SKM-1 (cell line): ENCODE data around the gene RHOF.

ENCODE experiments used
- DNase-seq: peaks from one replicate; lab custom pipeline; 2025; ENCODE audit not compliant: unreplicated experiment; lab: John Stamatoyannopoulos, UW

The RHOF gene

DNA sequence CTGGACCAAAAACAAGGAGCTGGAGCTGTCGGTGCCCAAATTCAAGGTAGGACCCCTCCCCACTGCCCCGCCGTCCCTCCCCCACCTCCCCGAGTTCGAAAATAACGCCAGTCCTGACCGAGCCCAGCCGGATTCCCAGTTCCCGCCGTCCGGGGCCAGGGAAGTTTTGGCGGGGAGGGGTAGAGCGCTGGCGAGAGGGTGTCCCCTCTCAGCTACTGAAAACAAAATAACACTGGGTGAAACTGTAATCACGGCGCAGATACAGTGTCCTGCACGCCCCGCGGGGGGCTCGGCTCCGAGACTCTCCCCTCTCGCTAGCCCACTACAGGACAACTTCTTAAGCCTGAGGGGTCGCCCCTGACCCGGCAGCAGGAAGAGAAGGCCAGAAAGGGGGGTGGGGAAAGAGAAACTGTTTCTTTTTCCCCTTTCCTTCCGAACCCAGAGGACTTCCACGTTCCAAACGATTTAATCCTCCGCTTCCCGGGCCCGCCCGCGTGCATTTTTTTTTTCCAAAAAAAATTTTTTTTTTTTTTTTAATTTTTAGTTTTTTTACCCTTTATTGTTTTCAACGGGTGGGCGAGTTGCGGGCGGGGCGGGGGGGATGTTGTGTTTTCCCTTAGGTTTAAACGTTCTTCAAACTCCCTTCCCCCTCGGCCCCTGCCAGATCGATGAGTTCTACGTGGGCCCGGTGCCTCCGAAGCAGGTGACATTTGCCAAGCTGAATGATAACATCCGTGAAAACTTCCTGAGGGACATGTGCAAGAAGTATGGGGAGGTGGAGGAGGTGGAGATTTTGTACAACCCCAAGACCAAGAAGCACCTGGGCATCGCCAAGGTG, 11.9 kb upstream of the RHOF start:
- no peak for DNase-seq

DNA sequence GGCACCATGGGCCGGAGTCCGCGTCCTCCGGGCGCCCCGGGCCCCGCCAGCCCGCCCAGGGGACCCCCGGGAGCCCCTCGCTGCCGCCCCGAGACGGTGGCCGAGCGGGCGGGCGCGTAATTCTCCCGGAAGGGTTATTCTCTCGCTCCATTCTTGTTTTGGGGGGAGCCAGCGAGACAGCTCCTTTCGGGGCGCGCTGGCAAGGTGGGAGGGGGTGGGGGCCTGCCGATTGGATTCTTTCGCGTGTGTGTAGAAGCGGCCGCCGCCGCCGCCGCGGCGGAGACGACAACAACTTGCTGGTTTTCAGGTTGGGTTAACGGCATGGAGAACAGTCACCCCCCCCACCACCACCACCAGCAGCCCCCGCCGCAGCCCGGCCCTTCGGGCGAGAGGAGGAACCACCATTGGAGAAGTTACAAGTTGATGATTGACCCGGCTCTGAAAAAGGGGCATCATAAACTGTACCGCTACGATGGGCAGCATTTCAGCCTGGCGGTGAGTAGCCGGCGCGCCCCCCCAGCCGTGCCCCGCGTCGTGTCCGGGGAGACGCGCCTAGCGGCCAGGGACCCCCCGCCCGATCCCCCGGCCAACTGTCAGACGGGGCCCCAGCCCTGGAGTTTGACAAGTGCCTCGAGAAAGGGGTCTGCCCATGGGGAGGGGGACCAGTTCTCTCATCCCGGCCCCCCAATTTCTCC, 11.1 kb upstream of the RHOF start:
- no peak for DNase-seq

DNA sequence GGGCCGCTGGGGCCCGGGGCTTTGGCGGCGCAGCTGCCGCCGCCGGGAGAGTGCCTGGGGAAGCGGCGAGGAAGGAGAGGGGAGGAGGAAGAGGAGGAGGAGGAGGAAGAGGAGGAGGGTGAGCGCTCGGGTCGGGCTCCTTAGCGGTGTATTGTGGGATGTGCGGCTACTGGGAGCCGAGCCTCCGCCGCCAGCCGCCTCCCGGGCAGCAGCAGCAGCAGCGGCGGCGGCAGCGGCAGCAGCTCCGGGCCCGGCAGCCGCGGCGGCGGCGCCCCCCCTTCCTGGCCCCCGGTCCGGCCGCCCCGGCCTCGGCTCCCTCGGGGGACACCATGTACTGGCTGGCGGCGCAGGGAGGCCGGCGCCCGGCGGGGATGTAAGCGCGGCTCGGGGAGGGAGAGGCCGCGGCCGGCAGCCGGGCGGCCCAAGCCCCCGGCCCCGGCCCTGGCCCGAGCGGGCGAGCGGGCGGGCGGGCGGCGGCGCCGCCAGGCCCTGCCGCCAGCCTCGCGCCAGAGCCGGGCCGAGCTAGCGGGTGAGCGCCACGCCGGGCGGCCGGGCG, 10.5 kb upstream of the RHOF start, which contains the start of gene SETD1B:
TSS of gene SETD1B (plus strand) at position 149 of the 556 bp plus-strand sequence. CDS start 729 bp downstream, outside the sequence.
- DNase-seq, result peak; percentile 53

DNA sequence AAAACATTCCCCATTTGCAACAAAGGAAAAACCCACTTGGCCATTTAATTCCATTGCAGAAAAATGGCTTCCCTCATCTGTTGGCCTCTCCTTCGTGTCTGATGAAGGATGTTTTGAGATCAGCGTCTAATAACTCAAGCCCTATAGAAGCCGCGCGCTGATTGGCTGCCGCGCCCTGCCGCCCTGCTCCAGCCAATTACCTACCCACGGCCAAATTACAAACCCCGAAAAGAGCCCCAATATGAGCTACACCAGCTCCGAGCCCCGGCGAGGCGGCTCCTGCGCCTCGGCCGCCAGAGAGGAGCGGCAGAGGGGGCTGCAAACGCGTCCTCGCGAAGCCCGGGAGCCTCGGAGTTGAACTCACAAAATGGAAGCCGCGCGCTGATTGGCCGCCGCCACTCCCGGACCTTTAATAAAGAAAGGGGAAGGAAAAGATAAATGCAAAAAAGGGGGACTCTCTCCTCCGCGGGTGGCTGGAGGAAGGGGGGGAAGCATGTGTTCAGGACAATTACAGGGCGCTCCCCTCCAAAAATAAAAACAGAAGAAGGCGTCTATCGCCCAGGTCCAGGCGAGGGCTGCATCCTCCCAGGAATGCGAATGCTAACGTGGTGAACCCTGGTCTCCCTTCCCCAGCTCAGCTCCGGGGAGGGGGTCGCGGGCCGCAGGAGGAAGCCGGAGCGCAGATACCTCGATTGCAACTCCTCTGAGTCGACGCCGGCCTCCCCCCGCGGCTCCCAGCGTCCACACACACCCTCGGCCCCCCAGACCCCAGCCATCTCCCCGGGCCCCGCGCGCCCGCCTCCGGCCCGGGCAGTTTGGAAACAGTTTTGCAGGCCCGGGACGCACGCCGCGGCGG, 9.6 kb upstream of the RHOF start:
- DNase-seq, result peak; percentile 51

DNA sequence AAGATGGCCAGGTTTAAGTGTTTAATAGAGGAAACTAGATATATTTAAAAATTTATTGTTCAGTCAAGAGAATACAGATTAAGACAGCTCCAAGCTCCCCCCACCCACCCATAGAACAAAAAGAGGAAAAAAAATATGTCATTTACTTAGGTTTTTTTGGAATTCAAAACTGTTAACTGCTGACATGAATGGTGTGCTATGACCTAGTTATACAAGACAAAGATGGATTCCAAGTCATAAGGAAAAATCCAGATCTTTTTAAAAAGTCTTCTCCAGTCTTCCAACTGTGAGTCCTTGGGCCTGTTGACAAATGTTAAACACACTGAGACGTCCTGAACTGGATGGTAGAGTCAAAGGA, 9.0 kb upstream of the RHOF start:
- no peak for DNase-seq

DNA sequence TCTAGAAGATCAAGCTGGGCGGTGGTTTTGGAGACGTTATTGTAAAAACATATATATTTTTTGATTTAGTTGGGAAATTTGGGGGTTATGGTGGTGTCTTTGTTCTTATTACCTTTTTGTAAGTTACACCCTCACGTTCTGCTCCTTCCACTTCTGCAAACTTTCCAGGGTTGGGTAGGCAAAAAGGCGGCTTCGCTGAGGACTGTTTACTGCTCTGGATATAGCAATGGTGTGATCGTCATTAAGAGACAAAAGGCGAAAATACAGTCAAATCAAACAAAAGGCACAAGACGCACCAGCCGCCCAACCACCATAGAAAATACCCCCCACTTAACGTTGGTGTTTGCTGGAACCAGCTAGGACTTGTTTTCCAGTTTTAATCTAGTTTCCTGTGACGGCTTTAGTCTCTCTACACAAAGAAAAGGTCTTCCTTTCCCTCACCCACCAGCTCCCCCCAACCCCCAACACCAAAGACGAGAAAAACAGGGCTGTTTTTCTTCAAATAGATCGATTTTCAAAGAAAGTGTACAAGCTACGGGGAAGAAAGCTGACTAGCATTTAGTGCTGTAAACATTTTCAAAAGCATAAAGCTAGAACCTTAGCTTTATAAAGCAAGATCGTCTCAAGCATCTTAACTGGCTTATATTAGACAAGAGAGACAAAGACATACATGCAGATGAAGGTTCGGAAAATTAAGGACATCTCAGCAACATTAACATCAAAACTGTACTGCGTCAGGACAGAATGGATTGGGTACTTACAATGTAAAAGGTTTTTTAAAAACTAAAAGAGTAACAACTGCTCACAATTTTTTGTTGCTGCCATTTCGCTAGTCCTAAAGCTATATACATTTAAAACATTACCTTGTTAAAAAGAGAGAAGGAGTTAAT, 8.4 kb upstream of the RHOF start:
- no peak for DNase-seq

DNA sequence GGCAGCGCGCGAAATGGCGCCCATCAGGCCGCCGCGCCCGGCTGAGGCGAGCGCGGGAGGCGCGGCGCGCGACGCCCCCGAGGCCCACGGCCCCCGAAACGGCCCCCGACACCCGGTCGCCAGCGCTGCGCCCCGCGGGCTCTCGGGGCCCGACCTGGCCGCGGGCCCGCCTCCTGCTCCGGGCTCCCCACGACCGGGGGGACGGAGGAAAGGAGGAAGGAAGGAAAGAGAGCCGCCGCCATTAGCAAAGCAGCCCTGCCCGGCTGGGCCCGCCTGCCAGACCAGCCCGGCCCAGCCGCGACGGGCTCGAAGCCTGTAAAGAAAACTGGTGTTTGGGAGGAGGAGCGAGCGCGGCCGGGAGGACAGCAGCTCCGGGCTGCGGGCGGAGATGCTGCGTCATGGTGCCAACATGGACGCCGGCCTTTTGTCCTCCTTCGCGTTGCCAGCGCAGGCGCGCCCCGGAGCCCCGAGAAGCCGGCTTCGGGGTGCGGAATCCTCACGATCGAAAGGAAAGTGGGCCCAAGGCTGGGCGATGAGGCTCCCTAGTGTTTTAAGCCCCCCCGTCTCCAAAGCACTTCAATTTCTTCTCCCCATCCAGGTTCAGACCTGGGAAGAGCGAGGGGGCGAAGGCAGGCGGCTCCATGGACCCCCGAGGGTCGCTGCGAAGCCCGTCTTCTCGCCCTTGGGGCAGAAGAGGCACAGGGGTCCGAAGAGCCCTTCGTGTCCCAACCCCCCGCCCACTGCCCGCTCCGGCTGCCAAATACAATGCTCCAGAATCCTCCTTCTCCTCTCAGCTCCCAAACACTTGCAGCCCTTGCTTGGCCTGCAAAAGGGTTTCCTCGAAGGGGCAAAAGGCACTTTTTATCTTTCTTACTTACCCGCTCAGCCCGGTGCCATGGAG, 7.5 kb upstream of the RHOF start:
- DNase-seq, result no peak

DNA sequence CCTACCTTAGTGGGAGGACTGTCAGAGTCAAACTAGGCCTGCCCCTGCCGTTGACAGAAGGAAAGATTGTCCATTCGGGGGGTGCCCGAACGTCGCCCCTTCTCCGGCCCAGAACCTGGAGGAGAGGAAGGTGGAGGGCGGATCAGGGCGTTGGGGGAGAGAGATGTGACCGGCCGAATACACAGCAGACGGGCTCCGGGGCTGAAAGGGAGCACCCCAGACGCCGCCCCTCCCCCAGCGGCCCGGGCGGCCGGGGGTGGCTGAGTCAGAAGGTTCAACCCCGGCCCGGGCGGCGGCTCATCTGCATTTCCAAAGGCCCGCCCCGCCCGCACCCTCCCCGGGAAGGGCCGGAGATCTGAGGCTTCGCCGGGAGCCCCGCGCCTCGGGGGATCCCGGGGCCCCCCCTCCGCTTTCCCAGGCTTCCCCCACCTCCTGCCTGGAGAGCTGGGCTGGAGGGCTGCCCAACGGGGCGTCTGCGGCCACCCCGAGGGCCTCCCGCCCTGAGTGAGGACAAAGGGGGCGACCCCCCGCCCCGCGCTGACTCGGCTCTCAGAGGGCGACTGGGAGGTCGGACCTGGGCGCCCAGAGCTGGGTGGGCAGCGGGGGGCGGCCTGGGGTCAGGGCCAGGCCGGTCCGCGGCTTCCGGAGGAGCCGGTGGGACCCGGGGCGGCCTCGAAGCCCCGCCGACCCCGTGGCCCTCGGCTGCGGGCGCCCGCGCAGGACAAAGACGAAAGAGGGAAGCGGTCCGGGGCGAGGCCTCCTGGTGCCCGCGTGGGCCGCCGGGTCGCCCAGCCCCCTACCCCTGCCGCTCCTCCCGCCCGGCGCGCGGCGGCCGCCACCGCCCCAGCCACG, 6.6 kb upstream of the RHOF start:
- DNase-seq, result no peak

DNA sequence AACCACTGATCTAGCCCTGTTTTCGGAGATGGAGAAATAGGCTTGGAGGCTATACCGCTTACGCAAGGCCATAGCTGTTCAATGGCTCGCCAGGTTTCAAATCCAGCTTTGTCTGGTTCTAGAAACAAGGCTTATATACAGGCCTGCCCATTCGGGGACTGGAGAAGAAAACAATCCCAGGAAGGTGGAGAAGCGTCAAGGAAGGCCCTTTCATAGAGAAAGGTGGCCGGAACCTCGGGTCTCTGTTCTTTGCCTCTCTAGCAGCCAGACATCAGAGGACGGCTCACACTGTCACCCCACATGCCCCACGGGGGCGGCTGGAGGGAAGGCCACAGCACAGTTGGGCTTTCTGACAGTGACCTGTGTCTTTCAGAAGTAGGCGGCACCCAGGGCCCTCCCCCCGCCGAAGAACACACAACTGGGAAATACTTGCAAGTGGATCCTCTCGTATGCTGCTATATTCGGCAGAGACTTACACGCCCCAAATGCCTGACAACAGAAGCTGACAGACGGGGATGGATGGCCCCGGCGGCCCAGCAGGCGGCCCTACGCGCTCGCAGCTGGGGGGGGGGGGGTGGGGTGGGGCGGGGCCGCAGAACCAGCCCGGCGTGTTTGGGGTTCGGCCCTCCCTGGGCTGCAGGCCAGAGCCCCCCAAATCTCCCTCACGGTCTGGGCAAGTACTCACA, 5.8 kb upstream of the RHOF start:
- no peak for DNase-seq

DNA sequence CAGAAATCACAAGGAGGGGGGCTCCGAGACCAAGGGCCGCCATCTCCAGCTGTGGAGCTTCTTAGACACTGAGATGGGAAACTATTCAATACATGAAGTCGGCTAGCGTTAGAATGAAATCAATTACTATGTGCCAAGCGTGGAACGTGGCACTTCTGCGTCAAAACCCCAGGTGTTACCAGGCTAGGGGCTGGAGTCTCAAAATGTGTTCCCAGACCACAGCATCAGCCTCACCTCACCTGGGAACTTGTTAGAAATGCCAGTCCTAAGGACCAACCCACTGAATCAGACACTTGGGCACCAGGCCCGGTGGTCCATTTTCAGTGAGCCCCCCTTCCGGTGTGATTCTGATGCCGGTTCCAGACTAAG, 5.3 kb upstream of the RHOF start:
- no peak for DNase-seq

DNA sequence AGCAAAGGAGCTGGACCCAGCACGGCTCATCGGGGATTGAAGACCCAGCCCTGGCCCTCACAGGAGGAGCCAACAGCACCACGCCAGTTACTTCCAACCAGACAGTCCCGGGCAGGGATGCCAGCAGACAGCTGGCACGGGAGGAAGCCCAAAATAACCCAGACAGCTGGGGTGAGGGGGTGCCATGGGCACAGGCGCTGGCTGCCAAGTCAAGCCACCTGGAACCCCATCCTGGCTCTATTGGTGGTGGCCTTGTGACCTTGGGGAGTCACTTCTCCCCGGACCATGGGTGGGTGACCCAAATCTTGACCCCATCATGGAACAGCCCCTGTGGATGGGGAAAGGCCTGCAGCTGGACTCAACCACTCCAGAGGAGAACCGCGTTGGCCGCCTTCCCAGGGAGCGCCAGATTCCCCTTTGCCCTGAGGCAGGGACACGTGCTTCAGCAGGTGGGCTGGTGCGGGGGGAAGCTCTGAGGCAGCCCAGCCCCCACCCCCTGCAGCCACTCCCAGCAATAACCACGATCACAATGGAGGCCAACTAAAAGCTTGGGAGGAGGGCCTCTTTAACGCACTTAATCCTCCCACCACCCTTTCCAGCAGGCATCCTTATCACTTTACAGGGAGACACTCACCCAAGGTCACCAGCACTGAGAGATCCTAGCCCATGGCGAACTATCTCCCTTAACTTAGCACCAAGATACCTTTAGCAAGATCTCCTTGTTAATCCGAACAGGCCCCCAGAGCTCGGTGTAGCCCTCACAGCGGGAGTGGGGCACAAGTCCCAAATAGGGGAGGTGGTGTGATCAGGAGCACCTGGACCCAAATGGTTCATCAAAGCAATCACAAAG, 4.7 kb upstream of the RHOF start:
- no peak for DNase-seq

DNA sequence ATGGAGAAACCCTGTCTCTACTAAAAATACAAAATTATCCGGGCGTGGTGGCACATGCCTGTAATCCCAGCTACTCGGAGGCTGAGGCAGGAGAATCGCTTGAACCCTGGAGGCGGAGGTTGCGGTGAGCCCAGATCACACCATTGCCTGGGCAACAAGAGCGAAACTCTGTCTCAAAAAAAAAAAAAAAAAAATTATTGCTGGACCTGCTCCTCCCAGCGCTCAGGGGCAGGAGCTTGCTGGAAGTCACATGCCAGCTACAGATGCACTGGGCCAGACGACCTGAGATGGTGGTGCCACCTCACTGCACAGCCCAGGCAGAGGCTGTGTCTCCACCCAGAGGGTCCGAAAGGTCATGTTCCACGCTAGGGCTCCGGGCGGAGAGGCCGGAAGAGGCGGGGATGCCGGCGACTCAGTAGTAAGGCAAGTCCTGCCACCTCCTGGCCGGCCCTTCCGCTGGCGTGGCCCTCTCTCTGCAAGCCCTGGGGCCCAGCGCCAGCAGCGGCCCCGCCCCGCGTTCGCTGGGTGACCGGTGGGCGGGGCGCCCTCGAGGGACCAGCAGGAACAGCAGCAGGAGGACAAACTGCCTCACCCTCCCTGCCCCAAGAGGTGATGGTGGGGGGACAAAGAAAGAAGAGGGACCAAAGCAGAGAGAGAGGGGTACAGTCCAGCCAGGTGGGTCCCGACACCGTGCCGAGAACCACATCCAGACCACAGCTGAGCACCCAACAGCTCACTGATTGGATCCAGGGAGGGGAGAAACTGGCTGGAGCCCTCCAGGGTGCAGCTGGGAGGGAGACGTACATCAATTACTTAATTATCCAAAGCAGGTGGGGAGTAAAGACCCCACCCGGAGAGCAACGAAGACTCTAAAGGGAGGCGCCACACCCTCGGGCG, 3.6 kb upstream of the RHOF start:
- DNase-seq, result no peak

DNA sequence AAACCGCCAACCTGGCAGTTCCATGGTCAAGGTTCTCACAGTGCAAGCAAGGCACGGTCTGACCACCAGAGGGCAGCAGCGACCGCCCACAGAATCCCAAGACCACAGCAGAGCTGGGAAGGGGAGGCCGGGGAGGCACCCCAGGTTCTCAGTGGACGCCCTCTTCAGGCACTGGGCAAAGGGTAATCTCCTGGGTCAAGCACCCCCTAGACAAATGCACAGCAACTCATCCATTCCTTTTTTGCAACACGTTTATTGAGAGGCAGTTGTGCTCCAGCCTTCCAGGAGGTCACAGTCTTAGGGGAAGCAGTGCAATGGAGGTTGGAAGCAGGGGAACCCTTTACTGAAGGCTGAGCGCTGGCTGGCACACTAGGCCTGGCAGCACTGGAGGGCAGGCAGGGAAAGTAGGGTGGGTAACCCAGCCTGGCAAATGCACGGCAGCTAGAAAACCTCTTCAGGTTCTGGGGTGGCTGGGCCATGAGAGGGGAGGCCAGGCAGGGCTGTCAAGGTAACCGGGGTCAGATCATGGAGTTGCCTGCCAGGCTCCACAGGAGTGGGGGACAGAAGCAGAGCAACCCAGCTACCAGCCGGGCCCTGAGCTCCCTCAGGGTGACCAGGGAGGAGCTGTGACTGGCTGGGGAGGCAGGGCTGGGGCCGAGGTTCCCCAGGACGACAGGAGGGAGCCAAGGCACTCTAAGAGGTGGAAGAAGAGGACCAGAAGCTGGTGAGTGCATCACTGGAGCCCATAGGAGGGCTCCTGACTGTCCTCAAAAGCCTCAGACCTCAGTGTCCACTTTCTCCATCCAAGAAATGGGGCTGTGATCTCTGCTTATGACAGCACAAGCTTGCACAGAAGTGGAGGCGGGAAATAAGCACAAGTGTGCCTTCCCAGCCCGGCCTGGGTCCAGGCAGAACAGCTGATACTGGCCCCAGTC, 1.8 kb upstream of the RHOF start:
- DNase-seq, result no peak

DNA sequence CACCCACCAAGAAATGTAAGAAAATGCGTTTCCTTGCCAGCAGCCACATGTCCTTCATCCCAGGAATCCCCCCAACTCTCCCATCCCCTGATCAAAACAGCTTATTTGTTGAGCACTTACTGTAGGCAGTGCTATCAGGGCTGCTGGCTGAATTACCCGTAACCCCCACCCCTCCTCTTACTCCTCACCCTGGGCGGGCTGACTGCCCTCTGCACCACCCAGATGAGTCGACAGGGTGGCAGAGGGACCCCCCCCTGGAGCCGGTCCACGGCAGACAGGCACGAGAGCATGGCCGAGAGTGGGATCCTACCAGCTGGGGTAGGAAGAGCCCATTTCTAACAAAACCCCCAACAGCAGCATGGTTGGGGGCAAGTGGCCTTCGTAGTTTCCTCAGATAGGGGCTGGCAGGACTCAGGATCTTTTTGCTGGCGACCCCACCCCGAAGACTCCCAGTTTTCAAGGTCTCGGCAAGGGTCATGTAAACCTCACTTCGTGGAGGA, 1.1 kb upstream of the RHOF start:
- DNase-seq, result no peak
